ENCODE results near the gene KLRF1.
A peak's percentile ranks its signal among the peaks of the same experiment; 100 is the strongest.

KLRF1 gene

DNA sequence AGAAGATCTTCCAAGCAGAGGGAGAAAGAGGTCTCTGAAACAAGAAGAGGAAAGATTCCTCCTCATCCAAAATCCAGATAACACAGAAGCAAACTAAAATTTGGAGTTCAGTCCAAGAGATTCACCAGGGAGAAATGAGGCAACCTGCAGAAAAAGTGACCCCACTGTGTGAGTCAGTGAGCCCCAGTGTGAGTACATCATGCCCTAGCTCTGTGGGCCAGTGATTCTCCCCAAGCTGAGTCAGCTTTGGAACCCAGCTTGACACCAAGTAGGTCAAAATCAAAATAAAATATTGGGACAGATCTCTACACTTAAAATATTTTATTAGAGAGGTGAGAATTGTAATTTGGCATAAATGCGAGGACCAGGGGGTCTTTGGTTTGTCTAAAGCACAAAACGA lies 24.6 kb downstream of the KLRF1 start:
- H3K9me3 ChIP-seq (ENCODE audit: insufficient read depth, low read depth, low read length) = no peaks in the 10 kb centered on the region
- no peak overlapping the region for H2AFZ ChIP-seq (ENCODE audit: low read length)
- no peaks in the 10 kb centered on the region for H3F3A ChIP-seq (ENCODE audit: low read depth)
- no peaks in the 10 kb centered on the region for H3K9me2 ChIP-seq (replicated peaks; ENCODE audit: low read depth, low read length)
- peaks cover 18% of the 10 kb centered on the region for H3K4me1 ChIP-seq (ENCODE audit: insufficient read depth, low read length, poor library complexity, severe bottlenecking)
- H3K4me2 ChIP-seq (ENCODE audit: low read depth, low read length, poor library complexity, severe bottlenecking) = no peak overlapping the region
- peaks cover 50% of the 10 kb centered on the region for H3K36me3 ChIP-seq (ENCODE audit: insufficient read depth, low read length)
- H4K20me1 ChIP-seq (ENCODE audit: insufficient read depth, low read length, poor library complexity, severe bottlenecking) = no peaks in the 10 kb centered on the region
- peaks cover 36% of the 10 kb centered on the region for H3K79me2 ChIP-seq (ENCODE audit: insufficient read depth, low read length)
- no peak overlapping the region for H3K9ac ChIP-seq (ENCODE audit: low read depth, low read length, poor library complexity, severe bottlenecking)
- no peaks in the 10 kb centered on the region for H3K27me3 ChIP-seq (ENCODE audit: insufficient read depth, low read length, poor library complexity, severe bottlenecking)
- TF ChIP-seq EZH2phosphoT487 (IDR thresholded peaks at IDR 0.05; ENCODE audit: borderline replicate concordance) (no peak), CTCF (conservative IDR thresholded peaks at IDR 0.05; ENCODE audit: low read length) (no peak)
- H3K4me3 ChIP-seq (ENCODE audit: low read length, poor library complexity, severe bottlenecking) = no peak overlapping the region

- peaks cover 59% of the 10 kb centered on the region for H3K36me3 ChIP-seq (ENCODE audit: insufficient read depth, low read length)
- H3K79me2 ChIP-seq (ENCODE audit: insufficient read depth, low read length) = peaks cover 78% of the 10 kb centered on the region
- no peaks in the 10 kb centered on the region for H3F3A ChIP-seq (ENCODE audit: low read depth)
- no peaks in the 10 kb centered on the region for H3K9me2 ChIP-seq (replicated peaks; ENCODE audit: low read depth, low read length)
- peak overlapping the region; percentile 82 for H3K4me3 ChIP-seq (ENCODE audit: low read length, poor library complexity, severe bottlenecking)
- TF ChIP-seq EZH2phosphoT487 (IDR thresholded peaks at IDR 0.05; ENCODE audit: borderline replicate concordance) = no peak
- TF ChIP-seq CTCF (conservative IDR thresholded peaks at IDR 0.05; ENCODE audit: low read length) = no peak
- H2AFZ ChIP-seq (ENCODE audit: low read length) = no peak overlapping the region
- peak overlapping the region; percentile 97 for H3K4me2 ChIP-seq (ENCODE audit: low read depth, low read length, poor library complexity, severe bottlenecking)
- no peaks in the 10 kb centered on the region for H3K9me3 ChIP-seq (ENCODE audit: insufficient read depth, low read depth, low read length)
- no peaks in the 10 kb centered on the region for H3K27me3 ChIP-seq (ENCODE audit: insufficient read depth, low read length, poor library complexity, severe bottlenecking)
- H4K20me1 ChIP-seq (ENCODE audit: insufficient read depth, low read length, poor library complexity, severe bottlenecking) = no peaks in the 10 kb centered on the region
- peak overlapping the region; percentile 93 for H3K9ac ChIP-seq (ENCODE audit: low read depth, low read length, poor library complexity, severe bottlenecking)
- peaks cover 41% of the 10 kb centered on the region for H3K4me1 ChIP-seq (ENCODE audit: insufficient read depth, low read length, poor library complexity, severe bottlenecking)
Observed at GRCh38 chr12:9856151-9856550, 28.9 kb downstream of the KLRF1 start.

- Histone ChIP-seq H4K20me1 (ENCODE audit: insufficient read depth, low read length, poor library complexity, severe bottlenecking) (no peaks in the 10 kb centered on the region), H3K9ac (ENCODE audit: low read depth, low read length, poor library complexity, severe bottlenecking) (peak overlapping the region; percentile 93), H3K9me2 (replicated peaks; ENCODE audit: low read depth, low read length) (no peaks in the 10 kb centered on the region), H3K79me2 (ENCODE audit: insufficient read depth, low read length) (peaks cover 86% of the 10 kb centered on the region), H3K4me2 (ENCODE audit: low read depth, low read length, poor library complexity, severe bottlenecking) (peak overlapping the region; percentile 97), H3K4me1 (ENCODE audit: insufficient read depth, low read length, poor library complexity, severe bottlenecking) (peaks cover 43% of the 10 kb centered on the region), H3K27me3 (ENCODE audit: insufficient read depth, low read length, poor library complexity, severe bottlenecking) (no peaks in the 10 kb centered on the region), H3K36me3 (ENCODE audit: insufficient read depth, low read length) (peaks cover 55% of the 10 kb centered on the region), H2AFZ (ENCODE audit: low read length) (no peak overlapping the region), H3F3A (ENCODE audit: low read depth) (no peaks in the 10 kb centered on the region), H3K4me3 (ENCODE audit: low read length, poor library complexity, severe bottlenecking) (peak overlapping the region; percentile 82), H3K9me3 (ENCODE audit: insufficient read depth, low read depth, low read length) (no peaks in the 10 kb centered on the region)
- TF ChIP-seq EZH2phosphoT487 (IDR thresholded peaks at IDR 0.05; ENCODE audit: borderline replicate concordance) = no peak
- no peak for TF ChIP-seq CTCF (conservative IDR thresholded peaks at IDR 0.05; ENCODE audit: low read length)
Observed at GRCh38 chr12:9856894-9857293, 29.6 kb downstream of the KLRF1 start.

Data from Loucy (cell line).